ENCODE results near the gene MLPH. TPM values are rescaled to one million over a fixed set of nuclear protein-coding genes. Genes with fewer than 3 reads are reported as not detected.

MLPH gene
- polyA plus RNA-seq, 3 donors = not detected

- no peak overlapping the region for H3K4me3 Mint-ChIP-seq
- TF ChIP-seq CTCF (IDR thresholded peaks at IDR 0.05) = no peak
- DNase-seq = no peak
Measured at GRCh38 chr2:237567276-237568029, 80.4 kb downstream of the MLPH start.

GRCh38 chr2:237568121-237568660 is 81.1 kb downstream of the MLPH start:
- Histone ChIP-seq H3K27ac (ENCODE audit: low read depth in 1 of 2, low read length in 2 of 2) (no peak overlapping the region), H3K36me3 (replicated peaks in 1 of 2; ENCODE audit: control insufficient read depth in 1 of 2, insufficient read depth in 2 of 2, low read length in 2 of 2) (no peaks in the 10 kb centered on the region), H3K4me2 (replicated peaks; ENCODE audit: extremely low read depth, low read length, poor library complexity, severe bottlenecking) (no peak overlapping the region), H3K9me3 (replicated peaks in 1 of 2; ENCODE audit: control insufficient read depth in 1 of 2, insufficient read depth in 1 of 2, low read length in 2 of 2) (no peaks in the 10 kb centered on the region), H3K79me2 (ENCODE audit: insufficient read depth, low read length) (no peaks in the 10 kb centered on the region), H4K20me1 (ENCODE audit: insufficient read depth, low read length) (no peaks in the 10 kb centered on the region), H3K9ac (ENCODE audit: insufficient read depth, low read length, poor library complexity, severe bottlenecking) (no peak overlapping the region), H3K27me3 (ENCODE audit: control insufficient read depth in 2 of 2, insufficient read depth in 2 of 2, low read length in 2 of 2) (no peaks in the 10 kb centered on the region), H3K4me1 (ENCODE audit: control insufficient read depth in 1 of 2, insufficient read depth in 2 of 2, low read length in 2 of 2) (no peaks in the 10 kb centered on the region), H3K4me3 (replicated peaks in 1 of 3; ENCODE audit: low read depth in 2 of 3, low read length in 3 of 3) (no peak overlapping the region), H2AFZ (ENCODE audit: insufficient read depth, low read depth, low read length, poor library complexity, severe bottlenecking) (no peak overlapping the region)
- Mint-ChIP-seq H3K36me3 (no peaks in the 10 kb centered on the region), H3K4me1 (peaks cover 6% of the 10 kb centered on the region), H3K4me3 (no peak overlapping the region), H3K9me3 (peaks cover 0 to 4% (median 0%) of the 10 kb centered on the region in 7 donors), H3K27ac (no peak overlapping the region), H3K27me3 (ENCODE audit: low read depth in 3 of 3) (peaks cover 4 to 6% (median 4%) of the 10 kb centered on the region in 3 donors)
- intact Hi-C loops (cut with micrococcal nuclease) = no loop called here
- 85% methylated on average over 9 of the region's 9 CpGs for WGBS (ENCODE audit: insufficient coverage)
- no peak for TF ChIP-seq CTCF (IDR thresholded peaks at IDR 0.05)
- DNase-seq = no peak

More at GRCh38 chr2:237567276-237568029, 80.4 kb downstream of the MLPH start:
- H3K9me3 ChIP-seq (replicated peaks in 1 of 2; ENCODE audit: control insufficient read depth in 1 of 2, insufficient read depth in 1 of 2, low read length in 2 of 2) = no peaks in the 10 kb centered on the region
- Mint-ChIP-seq H3K4me1 (peaks cover 6% of the 10 kb centered on the region), H3K27me3 (ENCODE audit: low read depth in 3 of 3) (peaks cover 3 to 6% (median 4%) of the 10 kb centered on the region in 3 donors), H3K36me3 (no peaks in the 10 kb centered on the region), H3K9me3 (peaks cover 0 to 4% (median 0%) of the 10 kb centered on the region in 7 donors), H3K27ac (no peak overlapping the region)
- no peak overlapping the region for H3K4me2 ChIP-seq (replicated peaks; ENCODE audit: extremely low read depth, low read length, poor library complexity, severe bottlenecking)
- no peaks in the 10 kb centered on the region for H3K36me3 ChIP-seq (replicated peaks in 1 of 2; ENCODE audit: control insufficient read depth in 1 of 2, insufficient read depth in 2 of 2, low read length in 2 of 2)
- no peaks in the 10 kb centered on the region for H3K4me1 ChIP-seq (ENCODE audit: control insufficient read depth in 1 of 2, insufficient read depth in 2 of 2, low read length in 2 of 2)
- H2AFZ ChIP-seq (ENCODE audit: insufficient read depth, low read depth, low read length, poor library complexity, severe bottlenecking) = no peak overlapping the region
- H3K27me3 ChIP-seq (ENCODE audit: control insufficient read depth in 2 of 2, insufficient read depth in 2 of 2, low read length in 2 of 2) = no peaks in the 10 kb centered on the region
- H3K9ac ChIP-seq (ENCODE audit: insufficient read depth, low read length, poor library complexity, severe bottlenecking) = no peak overlapping the region
- 85% methylated on average over 13 of the region's 16 CpGs for WGBS (ENCODE audit: insufficient coverage)
- no peaks in the 10 kb centered on the region for H4K20me1 ChIP-seq (ENCODE audit: insufficient read depth, low read length)
- H3K79me2 ChIP-seq (ENCODE audit: insufficient read depth, low read length) = no peaks in the 10 kb centered on the region
- H3K4me3 ChIP-seq (replicated peaks in 1 of 3; ENCODE audit: low read depth in 2 of 3, low read length in 3 of 3) = no peak overlapping the region
- intact Hi-C loops (cut with micrococcal nuclease) = no loop called here
- H3K27ac ChIP-seq (ENCODE audit: low read depth in 1 of 2, low read length in 2 of 2) = no peak overlapping the region

All from CD14-positive monocyte (primary cell).